Left lung (tissue), 10 donors: ENCODE measurements around the gene GNG5. TPM values are rescaled to one million over a fixed set of nuclear protein-coding genes. Genes with fewer than 3 reads are reported as not detected.
A peak's percentile ranks its signal among the peaks of the same experiment; 100 is the strongest.

Source experiments
- ATAC-seq: fragments of 200-7000 bp; cut with Tn5 transposase; one replicate; pipeline ENCODE4 v1.9.1; 2020; ENCODE audit warnings: moderate library complexity
- DNase-seq, 4 donors: peaks; one replicate each; pipeline ENCODE4 v3.0.0-alpha.2; 2013 to 2020
- H3K27ac ChIP-seq, 2 donors: fragments of 200-600 bp; sonication (generic) in 1 of 2; one replicate each; pipeline versions ENCODE4 v1.5.0 to v1.8.0; 2020 to 2021
- H3K27me3 ChIP-seq, 2 donors: fragments of 200-600 bp; sonication (generic) in 1 of 2; one replicate each; pipeline versions ENCODE4 v1.5.0 to v1.8.0; 2020 to 2021
- H3K36me3 ChIP-seq, 2 donors: fragments of 200-600 bp; sonication (generic) in 1 of 2; one replicate each; pipeline versions ENCODE4 v1.5.0 to v1.8.0; 2020 to 2021
- H3K4me1 ChIP-seq, 2 donors: fragments of 200-600 bp; one replicate each; pipeline ENCODE4 v1.8.0; 2021
- H3K4me3 ChIP-seq, 2 donors: fragments of 200-600 bp; sonication (generic) in 1 of 2; one replicate each; pipeline versions ENCODE4 v1.5.0 to v1.8.0; 2020 to 2021; ENCODE audit warnings: mild to moderate bottlenecking in 1 of 2
- H3K9me3 ChIP-seq, 2 donors: fragments of 200-600 bp; sonication (generic) in 1 of 2; one replicate each; pipeline versions ENCODE4 v1.5.0 to v1.8.0; 2020 to 2021
- intact Hi-C, 2 donors: fragments of 100-400 bp; cut with DNase I; formaldehyde crosslinking; loops; one replicate each; pipeline versions ENCODE4 v1.11.2 to v1.14.2; 2022
- polyA plus RNA-seq, 6 donors: library from polyadenylated mRNA; unstranded; fragments of 120-200 nt; gene quantifications; one replicate each; pipeline ENCODE4 v1.2.1, GENCODE V29; 2013; ENCODE audit not compliant: insufficient read length in 6 of 6
- total RNA-seq, 2 donors: library from RNA; stranded (reverse); fragmentation: NEBNext Ultra II Directional; extraction: Animal tissue kit (Norgen Biotek cat#: 25700); gene quantifications; one replicate each; pipeline ENCODE4 v1.2.1, GENCODE V29; 2021
- TF ChIP-seq, protein P1 (sequence below), 2 donors: fragments of 200-600 bp; sonication (generic) in 1 of 2; IDR thresholded peaks; one replicate each; pipeline versions ENCODE4 v1.5.0 to v1.8.0; 2021; ENCODE audit warnings: antibody characterized with exemption in 2 of 2
- donor health status: DM: no; HTN: yes; CAD: no.
- donor health status: DM: no; HTN: no; CAD: no.

GNG5 gene
- total and polyA plus RNA-seq, 8 donors: 124 to 147 (median 141) TPM

DNA sequence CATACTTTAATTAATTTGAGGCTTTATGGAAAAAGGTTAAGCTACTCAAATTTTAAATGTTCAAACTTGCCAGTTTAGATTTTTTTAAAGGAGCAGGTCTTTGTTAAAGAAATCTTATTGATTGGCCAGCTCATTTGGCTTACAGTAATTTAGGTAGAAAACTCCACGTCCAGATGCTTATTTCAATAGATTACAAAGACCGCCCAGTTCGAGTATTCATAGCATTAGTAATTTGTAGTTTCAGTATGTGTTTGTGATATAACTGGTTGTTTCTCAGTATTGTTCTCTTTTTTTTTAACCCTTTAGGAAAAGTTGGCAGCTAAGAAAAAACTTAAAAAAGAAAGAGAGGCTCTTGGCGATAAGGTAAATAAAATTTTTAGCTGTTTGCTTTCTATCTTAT, 25.7 kb downstream of the GNG5 start:
- DNase-seq (no peak), ATAC-seq (no peak)
- H3K27me3 ChIP-seq: peaks cover 12 to 17% of the 10 kb centered on the region in 2 donors
- H3K9me3 ChIP-seq: peaks cover 0 to 4% of the 10 kb centered on the region in 2 donors
- TF ChIP-seq, protein P1, sequence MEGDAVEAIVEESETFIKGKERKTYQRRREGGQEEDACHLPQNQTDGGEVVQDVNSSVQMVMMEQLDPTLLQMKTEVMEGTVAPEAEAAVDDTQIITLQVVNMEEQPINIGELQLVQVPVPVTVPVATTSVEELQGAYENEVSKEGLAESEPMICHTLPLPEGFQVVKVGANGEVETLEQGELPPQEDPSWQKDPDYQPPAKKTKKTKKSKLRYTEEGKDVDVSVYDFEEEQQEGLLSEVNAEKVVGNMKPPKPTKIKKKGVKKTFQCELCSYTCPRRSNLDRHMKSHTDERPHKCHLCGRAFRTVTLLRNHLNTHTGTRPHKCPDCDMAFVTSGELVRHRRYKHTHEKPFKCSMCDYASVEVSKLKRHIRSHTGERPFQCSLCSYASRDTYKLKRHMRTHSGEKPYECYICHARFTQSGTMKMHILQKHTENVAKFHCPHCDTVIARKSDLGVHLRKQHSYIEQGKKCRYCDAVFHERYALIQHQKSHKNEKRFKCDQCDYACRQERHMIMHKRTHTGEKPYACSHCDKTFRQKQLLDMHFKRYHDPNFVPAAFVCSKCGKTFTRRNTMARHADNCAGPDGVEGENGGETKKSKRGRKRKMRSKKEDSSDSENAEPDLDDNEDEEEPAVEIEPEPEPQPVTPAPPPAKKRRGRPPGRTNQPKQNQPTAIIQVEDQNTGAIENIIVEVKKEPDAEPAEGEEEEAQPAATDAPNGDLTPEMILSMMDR (IDR thresholded peaks at IDR 0.05): no peak
- peaks cover 0 to 29% of the 10 kb centered on the region in 2 donors for H3K4me1 ChIP-seq
- intact Hi-C loops: no loop called here
- H3K36me3 ChIP-seq: peaks cover 0 to 28% of the 10 kb centered on the region in 2 donors
- no peak overlapping the region for H3K27ac ChIP-seq
- H3K4me3 ChIP-seq: peak overlapping the region in 1 of 2 donors; percentile 70

- ATAC-seq: peak; percentile 16
- TF ChIP-seq, protein P1 (IDR thresholded peaks at IDR 0.05): no peak
- Histone ChIP-seq H3K27me3 (peaks cover 14 to 23% of the 10 kb centered on the region in 2 donors), H3K4me1 (peaks cover 0 to 29% of the 10 kb centered on the region in 2 donors), H3K9me3 (peaks cover 0 to 4% of the 10 kb centered on the region in 2 donors), H3K4me3 (peak overlapping the region; percentile 64 to 70), H3K36me3 (peaks cover 0 to 22% of the 10 kb centered on the region in 2 donors), H3K27ac (peak overlapping the region; percentile 80 to 93)
- no peak for DNase-seq
- intact Hi-C loops: no loop called here
These were observed 26.4 kb downstream of the GNG5 start for GRCh38 chr1:84479998-84480397.

GRCh38 chr1:84478876-84479868, 27.2 kb downstream of the GNG5 start, which contains the start of gene RPF1:
TSS of gene RPF1 (plus strand) at chr1:84479266. CDS start at chr1:84479282, 16 bp downstream.
- H3K9me3 ChIP-seq: peaks cover 0 to 4% of the 10 kb centered on the region in 2 donors
- peak within 1 kb of the TSS; percentile 80 to 93 for H3K27ac ChIP-seq
- peaks cover 17 to 31% of the 10 kb centered on the region in 2 donors for H3K27me3 ChIP-seq
- TF ChIP-seq, protein P1 (IDR thresholded peaks at IDR 0.05): no peak
- peak; percentile 75 to 92 (median 78) for DNase-seq
- H3K4me1 ChIP-seq: peaks cover 0 to 29% of the 10 kb centered on the region in 2 donors
- ATAC-seq: peak; percentile 96
- H3K36me3 ChIP-seq: peaks cover 0 to 13% of the 10 kb centered on the region in 2 donors
- intact Hi-C loops: no loop called here
- peak within 1 kb of the TSS; percentile 64 to 70 for H3K4me3 ChIP-seq

- ATAC-seq (no peak), DNase-seq (no peak)
- Histone ChIP-seq H3K4me3 (no peak overlapping the region), H3K9me3 (peaks cover 0 to 4% of the 10 kb centered on the region in 2 donors), H3K27ac (no peak overlapping the region), H3K4me1 (peaks cover 0 to 19% of the 10 kb centered on the region in 2 donors), H3K27me3 (peaks cover 29 to 60% of the 10 kb centered on the region in 2 donors), H3K36me3 (no peaks in the 10 kb centered on the region)
- TF ChIP-seq, protein P1 (IDR thresholded peaks at IDR 0.05): no peak
- intact Hi-C loops: no loop called here
These were observed 30.2 kb downstream of the GNG5 start for GRCh38 chr1:84476225-84476624.

GRCh38 chr1:84467298-84467697, 39.1 kb downstream of the GNG5 start:
- DNase-seq (no peak), ATAC-seq (no peak)
- Histone ChIP-seq H3K9me3 (no peaks in the 10 kb centered on the region), H3K4me3 (no peak overlapping the region), H3K27ac (no peak overlapping the region), H3K36me3 (no peaks in the 10 kb centered on the region), H3K4me1 (no peaks in the 10 kb centered on the region), H3K27me3 (peaks cover 6 to 56% of the 10 kb centered on the region in 2 donors)
- intact Hi-C loops: no loop called here
- TF ChIP-seq, protein P1 (IDR thresholded peaks at IDR 0.05): no peak
